IMR-90 (cell line): ENCODE results near the gene CAPS. TPM values are rescaled to one million over a fixed set of nuclear protein-coding genes. Genes with fewer than 3 reads are reported as not detected.

Source experiments
- ATAC-seq: fragments of 200-7000 bp; cut with Tn5 transposase; 2 replicates; pipeline ENCODE4 v1.9.1; 2020; ENCODE audit warnings: low read depth, mild to moderate bottlenecking, moderate library complexity
- BruUV-seq: library from RNA; stranded (reverse); fragments of 400-500 nt; replicated peaks from 2 replicates; lab custom pipeline; 2021; lab: Mats Ljungman, UMichigan
- CTCF ChIA-PET: fragments of 300-600 bp; formaldehyde crosslinking; extraction: SDS; loops from one replicate; lab custom pipeline; 2021; ENCODE audit warnings: antibody characterized with exemption; lab: Yijun Ruan, JAX
- POLR2A ChIA-PET: fragments of 300-600 bp; sonication (Branson Sonifier 250); formaldehyde crosslinking; loops from one replicate; lab custom pipeline; 2022; ENCODE audit warnings: antibody characterized with exemption; ENCODE audit not compliant: unreplicated experiment; lab: Charles Lee
- DNase-seq: peaks from one replicate; pipeline ENCODE4 v3.0.0; 2013
- H2AFZ ChIP-seq: replicated peaks from 2 replicates; pipeline ENCODE3; 2013; ENCODE audit warnings: low read length, mild to moderate bottlenecking; ENCODE audit not compliant: poor library complexity
- H2AK5ac ChIP-seq: 2 replicates; pipeline ENCODE4 v1.6.1; 2013; ENCODE audit warnings: low read depth, low read length, inconsistent platforms
- H2AK9ac ChIP-seq: replicated peaks from 2 replicates; pipeline ENCODE3; 2013; ENCODE audit warnings: mild to moderate bottlenecking, low read depth, low read length, moderate library complexity; ENCODE audit not compliant: poor library complexity
- H2BK120ac ChIP-seq: 2 replicates; pipeline ENCODE4 v1.6.1; 2013; ENCODE audit warnings: low read depth, low read length, inconsistent platforms
- H2BK15ac ChIP-seq: 3 replicates; pipeline ENCODE4 v1.6.1; 2013; ENCODE audit warnings: low read depth, low read length, inconsistent platforms
- H2BK20ac ChIP-seq: 2 replicates; pipeline ENCODE4 v1.6.1; 2013; ENCODE audit warnings: low read depth, mild to moderate bottlenecking, inconsistent platforms, low read length, moderate library complexity
- H2BK5ac ChIP-seq: 2 replicates; pipeline ENCODE4 v1.6.1; 2013; ENCODE audit warnings: mild to moderate bottlenecking, low read depth, low read length, inconsistent platforms; ENCODE audit not compliant: poor library complexity, severe bottlenecking
- H3K14ac ChIP-seq: replicated peaks from 2 replicates; pipeline ENCODE4 v1.6.1; 2013; ENCODE audit warnings: low read depth, low read length, inconsistent platforms
- H3K18ac ChIP-seq: 2 replicates; pipeline ENCODE4 v1.6.1; 2013; ENCODE audit warnings: low read depth, low read length, control low read depth
- H3K23ac ChIP-seq: 2 replicates; pipeline ENCODE4 v1.6.1; 2013; ENCODE audit warnings: low read depth, low read length, inconsistent platforms
- H3K27ac ChIP-seq: 2 replicates; pipeline ENCODE4 v1.5.1; 2013; ENCODE audit warnings: mild to moderate bottlenecking, control low read depth, low read length; ENCODE audit not compliant: insufficient read depth
- H3K27me3 ChIP-seq: 2 replicates; pipeline ENCODE4 v1.6.1; 2013; ENCODE audit warnings: low read length; ENCODE audit not compliant: control insufficient read depth, insufficient read depth
- H3K36me3 ChIP-seq: 2 replicates; pipeline ENCODE4 v1.6.1; 2013; ENCODE audit warnings: low read length, mixed read lengths; ENCODE audit not compliant: control insufficient read depth, insufficient read depth
- H3K4ac ChIP-seq: 2 replicates; pipeline ENCODE4 v1.6.1; 2013; ENCODE audit warnings: low read depth, low read length, inconsistent platforms
- H3K4me1 ChIP-seq: 2 replicates; pipeline ENCODE4 v1.6.1; 2013; ENCODE audit warnings: low read length, mixed read lengths; ENCODE audit not compliant: control insufficient read depth, insufficient read depth
- H3K4me2 ChIP-seq: 2 replicates; pipeline ENCODE4 v1.6.1; 2013; ENCODE audit warnings: low read depth, mild to moderate bottlenecking, control low read depth, low read length, moderate library complexity
- H3K4me3 ChIP-seq: 2 replicates; pipeline ENCODE4 v1.5.1; 2013; ENCODE audit warnings: low read depth, mild to moderate bottlenecking, control low read depth, low read length, moderate library complexity; ENCODE audit not compliant: insufficient read depth
- H3K56ac ChIP-seq: 2 replicates; pipeline ENCODE4 v1.6.1; 2013; ENCODE audit warnings: low read length, inconsistent platforms; ENCODE audit not compliant: insufficient read depth; ENCODE audit errors: extremely low read depth
- H3K79me1 ChIP-seq, 2 experiments: 2 replicates each; pipeline ENCODE4 v1.6.1; 2013; ENCODE audit warnings: low read length in 2 of 2, inconsistent platforms in 1 of 2, low read depth in 1 of 2
- H3K9ac ChIP-seq: 2 replicates; pipeline ENCODE4 v1.6.1; 2013; ENCODE audit warnings: low read depth, low read length, control low read depth
- H3K9me1 ChIP-seq: 2 replicates; pipeline ENCODE4 v1.6.1; 2013; ENCODE audit warnings: low read length, inconsistent platforms; ENCODE audit not compliant: insufficient read depth
- H3K9me3 ChIP-seq: 2 replicates; pipeline ENCODE4 v1.6.1; 2013; ENCODE audit warnings: low read length; ENCODE audit not compliant: control insufficient read depth, insufficient read depth
- H4K20me1 ChIP-seq: 2 replicates; pipeline ENCODE4 v1.6.1; 2013; ENCODE audit warnings: low read length, inconsistent platforms; ENCODE audit not compliant: insufficient read depth
- H4K5ac ChIP-seq: 2 replicates; pipeline ENCODE4 v1.6.1; 2013; ENCODE audit warnings: mild to moderate bottlenecking, low read depth, low read length, control low read depth
- H4K8ac ChIP-seq, 2 experiments: 2 replicates each; pipeline ENCODE4 v1.6.1; 2013; ENCODE audit warnings: low read depth in 2 of 2, low read length in 2 of 2, control low read depth in 1 of 2, inconsistent platforms in 1 of 2
- H4K91ac ChIP-seq: 2 replicates; pipeline ENCODE4 v1.6.1; 2013; ENCODE audit warnings: low read depth, low read length, inconsistent platforms; ENCODE audit not compliant: insufficient read depth
- FOS ChIP-seq: fragments of 150-350 bp; IDR thresholded peaks from 2 replicates; pipeline ENCODE4 v1.6.1; 2016; ENCODE audit warnings: low read depth, low read length
- POLR2A ChIP-seq: IDR thresholded peaks from 2 replicates; pipeline ENCODE4 v1.6.1; 2012; ENCODE audit warnings: mild to moderate bottlenecking, low read depth, low read length
- RFX5 ChIP-seq: IDR thresholded peaks from 2 replicates; pipeline ENCODE4 v1.8.0; 2012; ENCODE audit warnings: low read depth, mild to moderate bottlenecking, low read length, moderate library complexity
- WGBS, 2 experiments: methylation state at CpG; one replicate each; pipeline versions ENCODE4 v1.1.5 to v1.1.7; 2013; ENCODE audit warnings: missing lambda C conversion rate in 2 of 2; ENCODE audit not compliant: insufficient read length in 1 of 2; ENCODE audit errors: extremely low coverage in 2 of 2; 5-methylcytosine and 5-hydroxymethylcytosine counted together
- dilution Hi-C: fragments of 300-500 bp; cut with HindIII; formaldehyde crosslinking; loops from one replicate; pipeline ENCODE4 v1.14.3; 2018; ENCODE audit warnings: low sequenced_read_pairs; ENCODE audit not compliant: unreplicated experiment
- in situ Hi-C: fragments of 300-500 bp; cut with MboI; formaldehyde crosslinking; loops from 3 replicates; pipeline ENCODE4 v1.14.3; 2019; ENCODE audit warnings: low sequenced_read_pairs, inconsistent platforms, mixed read lengths
- intact Hi-C: fragments of 100-400 bp; cut with micrococcal nuclease; formaldehyde crosslinking; loops from 2 replicates; pipeline ENCODE4 v1.10.0; 2022
- polyA plus RNA-seq, 3 experiments: library from polyadenylated mRNA; depleted of rRNA; stranded (reverse); fragments of >200 nt; gene quantifications; 2 replicates each; pipeline ENCODE4 v1.2.3, GENCODE V29; 2012; ENCODE audit warnings: low replicate concordance in 1 of 3
- total RNA-seq: library from RNA; depleted of rRNA; stranded (reverse); fragments of >200 nt; gene quantifications from 2 replicates; pipeline ENCODE4 v1.2.3, GENCODE V29; 2012

Gene CAPS
- total and polyA plus RNA-seq, 2 of the 4 experiments (the other 2 are of a cell fraction), result 0.54 to 4.9 TPM

- Histone ChIP-seq H3K23ac (no peak overlapping the region), H2AK5ac (no peak overlapping the region; the same call in 1 of the 2 replicates), H3K9me3 (no peaks in the 10 kb centered on the region), H4K20me1 (no peaks in the 10 kb centered on the region), H4K5ac (no peak overlapping the region), H3K79me1 (no peaks in the 10 kb centered on the region), H3K9ac (no peak overlapping the region), H3K4me3 (no peak overlapping the region), H3K4me1 (peaks cover 16% of the 10 kb centered on the region), H3K4me2 (no peak overlapping the region), H3K27ac (no peak overlapping the region), H3K4ac (no peak overlapping the region), H3K27me3 (peaks cover 4% of the 10 kb centered on the region), H2BK20ac (no peak overlapping the region), H3K36me3 (no peaks in the 10 kb centered on the region), H2BK5ac (no peak overlapping the region), H4K91ac (no peak overlapping the region), H3K18ac (no peak overlapping the region), H2AFZ (no peak overlapping the region), H2BK15ac (no peak overlapping the region), H2BK120ac (no peak overlapping the region), H3K56ac (no peak overlapping the region), H3K9me1 (peaks cover 5% of the 10 kb centered on the region; the same call in 1 of the 2 replicates), H3K14ac (no peak overlapping the region), H2AK9ac (no peak overlapping the region), H4K8ac (no peak overlapping the region)
- no peak for TF ChIP-seq POLR2A
- no peak for TF ChIP-seq FOS
- TF ChIP-seq RFX5, result no peak
- in situ Hi-C loops, result no loop called here
- no TSS peak for BruUV-seq
- no peak for DNase-seq
- CTCF ChIA-PET, result interaction anchor here (1.3 kb wide), 1 partner anchor 74 kb away, joined by 7 read pairs; the partner anchor contains the start of gene NRTN
- intact Hi-C loops, result no loop called here
- dilution Hi-C loops, result no loop called here
- WGBS, 2 experiments, result no CpG with 5 or more reads among the region's 9 CpGs
- POLR2A ChIA-PET, result no interaction called here
- ATAC-seq, result no peak
Measured at GRCh38 chr19:5877882-5878281, 36.2 kb upstream of the CAPS start.
